Measurements from ENCODE around the gene ARL13B.
"Not testable (repeated sequence)": the region's sequence is repeated elsewhere in the genome, so short reads cannot be mapped to it uniquely, and the experiment has no call there.

Gene ARL13B

DNA sequence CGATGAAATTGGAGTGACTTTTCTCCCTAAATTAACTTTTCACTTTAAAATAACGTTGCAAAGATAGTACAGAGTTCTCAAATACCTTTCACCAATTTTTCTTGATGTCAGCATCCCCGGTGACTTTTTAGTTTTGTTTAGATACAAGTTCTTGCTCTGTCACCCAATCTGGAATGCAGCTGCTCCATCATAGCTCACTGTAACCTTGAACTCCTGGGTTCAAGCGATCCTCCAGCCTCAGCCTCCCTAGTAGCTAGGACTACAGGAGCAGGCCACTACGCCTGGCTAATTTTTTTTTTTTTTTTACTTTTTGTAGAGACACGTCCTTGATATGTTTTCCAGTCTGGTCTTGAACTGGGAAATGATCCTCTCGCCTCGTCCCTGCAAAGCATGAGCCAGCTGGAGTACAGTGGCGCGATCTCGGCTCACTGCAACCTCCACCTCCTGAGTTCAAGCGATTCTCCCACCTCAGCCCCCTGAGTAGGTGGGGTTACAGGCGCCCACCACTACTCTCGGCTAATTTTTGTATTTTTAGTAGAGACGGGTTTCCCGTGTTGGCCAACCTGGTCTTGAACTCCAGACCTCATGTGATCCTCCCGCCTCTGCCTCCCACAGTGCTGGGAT is 83.7 kb downstream of the ARL13B start:
- no peak for DNase-seq

DNA sequence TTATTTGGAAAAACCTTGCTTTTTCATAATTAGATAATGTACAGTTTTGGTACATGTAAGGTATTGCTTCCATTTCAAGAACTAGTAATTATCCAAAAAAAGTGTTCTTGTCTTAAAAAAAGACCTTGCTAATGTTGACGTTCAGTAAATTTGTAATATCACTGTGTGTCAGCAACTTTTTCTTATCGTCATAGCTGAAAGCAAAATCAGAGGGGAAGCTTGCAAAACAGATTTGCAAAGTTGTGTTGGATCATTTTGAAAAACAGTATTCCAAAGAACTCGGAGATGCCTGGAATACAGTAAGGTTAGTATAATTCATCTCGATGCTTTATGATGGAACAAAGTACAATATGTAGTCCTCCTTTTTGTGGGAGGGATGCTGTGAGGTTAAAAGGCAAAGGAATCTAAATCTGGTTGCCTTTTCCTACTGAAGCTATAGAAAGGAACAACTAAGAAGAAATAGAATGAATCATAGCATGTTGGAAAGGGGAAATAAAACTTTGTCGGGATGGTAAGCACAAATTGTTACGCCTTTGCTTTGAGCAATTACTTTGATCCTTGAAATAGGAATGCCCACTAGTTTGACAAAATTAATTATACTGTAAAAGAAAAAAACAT is 84.4 kb downstream of the ARL13B start:
- no peak for DNase-seq

DNA sequence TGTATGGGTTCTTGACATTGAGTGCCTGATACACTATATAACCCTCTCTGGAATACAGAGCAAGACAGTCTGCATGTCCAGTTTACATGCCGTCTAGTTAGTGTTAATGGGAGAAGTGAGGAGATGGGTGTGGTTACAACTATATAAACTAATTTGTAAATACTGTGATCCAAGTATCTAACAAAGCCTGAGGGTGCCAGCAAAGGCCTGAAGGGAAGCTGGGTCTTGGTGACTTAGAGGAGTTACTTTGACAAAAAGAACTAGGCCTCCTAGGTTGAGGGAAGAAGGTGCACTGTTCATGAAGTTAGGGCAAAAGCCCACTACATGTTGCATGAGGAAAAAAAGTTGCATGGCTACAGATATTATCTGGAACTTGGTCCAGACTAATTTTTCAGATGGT is 85.2 kb downstream of the ARL13B start:
- no peak for DNase-seq

DNA sequence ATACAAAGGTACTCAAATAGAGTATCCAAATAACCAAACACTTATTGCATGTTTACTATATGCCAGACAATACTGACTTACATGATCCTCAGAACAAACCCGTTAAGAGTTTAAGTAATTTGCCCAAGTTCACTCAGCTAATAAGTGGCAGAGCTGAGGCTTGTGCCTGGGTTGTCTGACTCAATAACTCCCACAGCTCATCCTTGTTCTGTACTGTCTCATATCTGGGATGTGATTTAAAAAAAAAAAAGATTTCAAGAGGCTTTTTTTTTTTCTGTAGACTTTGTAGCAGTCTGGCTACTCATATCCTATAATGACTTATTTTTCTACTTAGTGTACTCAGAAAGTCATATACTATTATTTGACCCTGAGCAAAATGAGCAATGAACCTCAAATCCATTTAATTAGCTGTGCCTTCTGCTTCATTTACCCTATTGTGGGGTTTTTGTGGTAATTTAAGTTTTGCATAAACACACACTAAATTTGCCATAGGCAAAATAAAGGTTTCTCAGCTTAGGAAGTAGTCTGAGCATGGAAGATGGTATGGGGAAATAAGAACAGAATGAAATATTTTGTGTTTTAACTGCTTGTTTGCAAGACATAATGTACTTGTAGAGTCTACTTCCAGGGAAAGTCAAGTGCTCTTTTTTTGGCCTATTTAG is 86.0 kb downstream of the ARL13B start:
- no peak for DNase-seq

DNA sequence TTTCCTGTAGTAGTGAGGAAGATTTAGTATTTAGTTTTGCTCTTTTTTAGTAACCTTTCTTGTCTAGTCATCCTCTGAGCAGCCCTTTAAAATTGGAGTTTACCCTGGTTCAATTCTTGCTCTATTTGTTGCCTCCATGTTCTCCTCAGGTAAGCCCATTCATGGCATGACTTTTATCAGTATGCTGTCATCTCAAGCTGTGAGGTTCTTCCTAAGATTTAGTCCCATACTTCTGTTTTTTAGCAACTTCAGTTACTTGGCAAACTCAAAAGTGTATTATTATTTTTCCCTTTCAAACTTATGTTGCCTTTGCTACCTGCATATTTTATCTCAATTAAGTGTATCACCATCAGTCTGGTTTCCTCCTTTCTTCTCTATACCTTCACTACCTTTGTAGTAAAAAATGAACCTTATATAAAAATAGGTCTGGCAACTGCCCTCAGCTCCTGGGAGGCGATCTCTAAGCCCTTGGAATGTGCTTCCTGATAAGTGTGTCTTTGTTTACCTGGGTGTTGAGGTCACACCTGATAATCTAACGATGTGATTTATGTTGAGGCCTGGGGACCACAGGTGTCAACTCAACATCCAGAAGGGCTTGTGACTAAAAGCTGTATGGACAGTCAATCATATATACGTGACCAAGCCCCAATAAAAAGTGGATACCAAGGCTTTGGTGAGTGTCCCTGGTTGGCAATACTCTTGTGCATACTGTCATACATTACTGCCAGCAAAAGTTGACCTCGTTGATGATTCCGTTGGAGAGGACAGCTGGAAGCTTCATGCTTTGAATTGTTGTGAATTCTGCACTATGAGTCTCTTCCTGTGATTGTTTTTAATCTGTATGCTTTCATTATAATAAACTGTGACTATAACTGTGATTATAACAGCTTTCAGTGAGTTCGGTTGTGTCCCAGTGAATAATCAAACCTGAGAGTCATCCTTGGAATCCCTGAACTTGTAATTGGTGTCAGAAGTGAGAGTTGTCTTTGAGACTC is 86.8 kb downstream of the ARL13B start:
- DNase-seq = no peak

DNA sequence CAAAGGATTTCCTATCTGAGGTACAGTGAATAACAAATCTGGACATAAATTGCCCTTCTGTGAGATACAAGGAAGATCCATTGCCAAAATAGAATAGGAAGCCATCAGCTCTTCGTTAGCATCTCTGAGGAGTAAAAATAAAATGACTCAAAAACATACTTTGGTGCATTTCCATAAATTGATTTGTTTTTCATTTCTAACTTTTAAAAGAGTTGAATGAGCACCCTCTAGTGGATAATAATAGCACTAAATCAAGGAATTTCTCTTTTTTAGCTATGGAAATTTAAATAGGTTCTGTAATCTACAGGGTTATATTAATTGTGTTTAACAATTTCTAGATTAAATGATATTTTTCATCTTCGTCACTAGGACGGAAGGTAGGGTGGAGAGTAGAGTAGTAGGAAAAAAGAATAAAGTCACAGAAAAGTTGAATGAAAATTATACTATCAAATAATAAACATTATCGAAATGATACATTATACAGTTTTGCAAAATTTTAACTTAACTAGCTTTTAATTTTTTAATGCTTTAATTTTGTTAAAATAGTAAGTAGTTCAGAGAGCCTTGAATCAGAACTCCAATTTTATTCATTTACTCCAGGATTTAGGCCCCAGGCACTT is 89.3 kb downstream of the ARL13B start:
- DNase-seq = no peak

DNA sequence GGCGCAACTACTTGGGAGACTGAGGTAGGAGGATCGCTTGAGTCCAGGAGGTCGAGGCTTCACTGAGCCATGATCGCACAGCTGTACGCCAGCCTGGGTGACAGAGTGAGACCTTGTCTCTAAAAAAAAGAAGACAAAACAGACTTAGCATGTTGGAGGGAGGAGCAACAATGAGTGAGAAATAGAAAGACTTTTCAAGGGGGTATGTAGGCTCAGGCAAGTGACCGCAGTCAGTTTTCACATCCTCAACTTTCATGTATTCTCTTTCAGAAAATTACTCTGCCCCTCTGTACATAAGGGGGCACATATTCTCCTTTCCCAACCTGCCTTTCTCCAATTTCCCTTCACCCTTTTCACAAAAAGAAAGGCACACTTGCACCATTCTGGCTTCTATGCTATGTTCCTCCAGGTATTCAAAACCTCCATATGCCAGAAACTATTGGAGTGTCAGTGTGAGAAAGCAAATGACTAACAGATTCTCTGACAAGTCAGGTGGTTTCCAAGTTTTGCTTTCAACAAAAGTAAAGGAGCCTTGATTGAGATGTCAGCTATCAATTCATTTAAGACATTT is 90.5 kb downstream of the ARL13B start:
- no peak for DNase-seq

DNA sequence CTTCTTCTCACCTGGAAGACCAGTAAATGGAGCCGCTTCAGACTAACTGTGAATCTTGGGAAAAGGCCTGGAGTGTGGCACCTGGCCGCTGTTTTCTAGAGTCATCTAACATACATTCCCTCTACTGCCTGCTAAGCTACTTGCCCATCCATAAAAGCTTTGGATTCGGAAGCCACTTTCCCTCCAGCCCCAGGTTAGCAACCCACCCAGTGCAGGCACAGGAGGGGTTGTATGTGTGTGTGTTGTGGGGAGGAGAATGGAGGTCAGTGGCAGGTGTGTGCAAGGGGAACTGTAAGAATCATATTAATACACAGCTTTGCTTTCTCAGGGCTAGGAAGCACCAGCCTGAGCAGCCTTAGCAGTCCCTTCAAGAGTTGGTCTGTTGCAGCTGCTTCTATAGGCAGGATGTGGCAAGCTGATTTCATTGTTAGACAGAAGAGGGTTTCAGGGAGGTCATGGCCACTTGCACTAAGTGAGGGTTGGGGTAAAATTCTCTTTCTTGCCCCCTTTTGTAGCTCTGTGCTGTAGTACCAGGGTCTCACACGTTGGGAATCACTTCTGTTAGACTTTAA is 91.8 kb downstream of the ARL13B start:
- no peak for DNase-seq

DNA sequence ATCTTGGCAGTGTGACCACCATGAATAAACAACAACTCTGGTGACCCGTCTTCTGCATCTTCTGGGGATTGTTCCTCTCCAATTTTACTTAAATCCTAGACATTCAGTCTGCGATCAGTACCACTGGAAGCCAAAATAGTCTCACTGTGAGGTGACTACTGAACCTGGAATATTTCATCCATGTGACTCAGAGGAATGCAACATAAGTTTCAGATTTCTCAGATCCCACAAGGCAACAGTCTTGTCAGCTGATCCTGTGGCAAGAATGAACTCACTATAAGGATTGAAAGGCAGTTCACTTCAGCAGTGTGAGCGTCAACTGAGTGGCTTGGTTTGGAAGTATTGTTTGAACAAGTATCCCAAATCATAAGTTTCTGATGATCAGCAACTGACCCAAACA is 96.1 kb downstream of the ARL13B start:
- no peak for DNase-seq

DNA sequence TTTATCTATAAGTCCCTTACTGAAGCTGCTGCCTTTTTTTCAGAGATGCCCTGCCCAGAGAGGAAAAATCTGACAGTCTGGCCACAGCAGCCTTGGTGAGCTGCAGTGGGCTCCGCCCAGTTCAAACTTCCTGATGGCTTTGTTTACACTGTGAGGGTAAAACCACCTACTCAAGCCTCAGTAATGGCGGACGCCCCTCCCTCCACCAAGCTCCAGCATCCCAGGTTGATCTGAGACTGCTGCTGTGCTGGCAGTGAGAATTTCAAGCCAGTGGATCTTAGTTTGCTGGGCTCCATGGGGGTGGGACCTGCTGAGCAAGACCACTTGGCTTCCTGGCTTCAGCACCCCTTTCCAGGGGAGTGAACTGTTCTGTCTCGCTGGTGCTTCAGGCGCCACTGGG is 100.6 kb downstream of the ARL13B start:
- not testable (repeated sequence) for DNase-seq

DNA sequence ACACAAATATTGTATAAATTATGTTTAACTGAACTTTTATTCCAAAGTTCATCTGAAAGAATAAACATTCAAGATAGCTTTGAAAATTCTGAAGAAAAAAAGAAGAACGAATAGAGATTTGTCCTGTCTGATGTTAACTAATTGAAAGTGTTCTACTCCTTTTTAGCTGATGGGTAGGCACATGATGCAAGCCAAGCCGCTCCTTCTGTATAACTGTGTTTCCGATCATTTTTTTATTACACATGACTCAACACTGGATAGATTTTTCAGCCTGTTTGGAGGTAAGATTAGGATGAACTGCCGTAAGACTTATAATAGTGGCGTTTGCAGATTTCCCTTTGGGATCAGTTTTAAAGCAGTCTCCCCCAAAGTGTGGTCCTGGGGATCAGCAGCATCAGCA is 101.9 kb downstream of the ARL13B start:
- DNase-seq = no peak

DNA sequence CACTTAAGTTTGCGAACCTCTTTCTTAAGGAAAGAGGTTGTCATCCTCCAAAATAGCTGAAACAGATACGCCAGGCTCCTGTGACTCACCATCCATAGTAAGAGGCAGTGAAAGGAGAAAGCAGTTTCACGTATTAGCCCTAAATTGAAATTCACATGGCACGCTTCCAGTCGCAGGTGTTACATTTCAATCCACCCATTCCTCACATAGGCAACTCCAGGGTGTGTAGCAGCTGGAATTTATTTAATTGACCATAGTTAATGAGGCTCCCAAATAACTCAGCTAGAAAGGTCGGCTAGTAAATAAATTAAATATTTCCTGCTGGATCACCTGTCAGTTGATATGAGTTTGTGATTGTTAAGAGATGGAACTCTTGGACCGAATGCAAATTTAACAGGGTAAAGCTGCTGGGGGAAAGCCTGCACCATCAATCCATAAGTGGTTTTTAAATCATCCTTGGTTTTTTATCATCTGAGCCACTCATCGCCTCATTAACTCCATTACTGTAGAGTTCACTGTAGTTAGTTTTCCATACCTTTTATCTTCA is 102.5 kb downstream of the ARL13B start:
- no peak for DNase-seq

DNA sequence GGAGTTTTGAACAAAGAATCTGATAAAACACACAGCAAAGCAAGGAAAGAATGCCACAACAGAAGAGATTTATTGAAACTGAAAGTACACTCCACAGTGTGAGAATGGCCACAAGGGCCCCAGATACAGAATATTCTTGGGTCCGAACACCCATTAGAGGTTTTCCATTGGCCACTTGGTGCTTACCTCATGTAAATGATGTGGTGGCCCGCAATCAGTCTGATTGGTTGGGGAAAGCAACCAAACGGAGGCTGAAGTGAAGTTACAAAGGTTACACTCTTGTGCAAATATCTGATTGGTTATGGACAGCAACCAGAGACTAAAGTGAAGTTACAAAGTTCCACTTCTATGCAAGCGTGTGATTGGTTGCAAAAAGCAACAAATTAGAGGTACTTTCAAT is 103.3 kb downstream of the ARL13B start:
- no peak for DNase-seq

DNA sequence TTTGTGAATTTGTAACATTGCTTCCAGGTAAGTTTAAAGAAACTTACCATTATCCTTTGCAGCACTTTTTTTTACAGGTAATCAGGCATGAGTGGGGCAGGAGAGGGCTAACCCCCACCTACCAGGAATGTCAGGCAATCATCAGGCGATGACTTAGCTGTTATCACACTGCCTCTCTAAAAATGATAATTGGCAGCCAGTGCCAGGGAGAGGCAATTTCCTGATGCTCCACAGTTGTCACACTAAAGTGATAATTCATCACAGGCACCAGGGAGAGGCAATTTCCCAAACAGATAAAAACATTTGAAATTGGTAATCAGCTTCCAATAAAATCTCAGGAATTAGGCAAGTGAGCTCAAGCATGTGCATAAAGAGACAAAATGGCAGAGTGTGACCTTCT is 109.2 kb downstream of the ARL13B start:
- DNase-seq = no peak

DNA sequence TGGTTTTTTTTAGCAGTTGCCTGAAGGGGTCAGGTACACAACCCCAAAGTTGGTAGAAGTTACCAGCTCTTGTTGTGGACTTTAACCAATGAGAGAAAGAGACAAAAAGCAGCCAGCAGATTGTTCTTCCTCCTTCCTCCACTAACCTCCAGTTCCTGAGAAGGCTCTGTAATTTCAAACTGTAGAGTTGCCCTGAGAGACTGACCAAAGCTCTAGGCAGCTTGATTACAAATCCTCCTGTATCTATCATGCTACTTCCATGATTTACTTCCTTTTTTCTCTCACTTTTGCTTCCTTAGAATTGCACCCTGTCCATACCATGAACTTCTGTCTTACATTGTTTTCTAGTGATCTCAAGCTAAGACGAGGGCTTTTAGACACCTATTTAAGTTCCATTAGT is 112.1 kb downstream of the ARL13B start:
- no peak for DNase-seq

DNA sequence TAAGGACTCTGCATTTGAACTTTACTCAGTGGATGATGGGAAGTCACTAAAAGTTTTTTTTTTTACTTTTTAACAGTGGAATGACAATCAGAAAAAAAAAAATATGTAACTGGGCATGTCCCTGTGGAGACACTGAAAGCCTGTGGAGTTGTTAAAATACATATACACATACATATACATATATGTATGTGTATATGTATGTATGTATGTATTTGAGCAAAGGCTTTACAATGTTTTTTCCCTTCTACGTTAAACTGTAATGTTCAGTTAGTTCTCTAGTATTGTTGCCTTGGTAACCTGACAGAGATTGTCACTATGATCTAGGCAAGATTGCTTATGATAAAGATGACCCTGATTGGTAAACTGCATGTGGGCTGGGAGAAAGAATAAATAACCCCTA is 113.2 kb downstream of the ARL13B start:
- no peak for DNase-seq

DNA sequence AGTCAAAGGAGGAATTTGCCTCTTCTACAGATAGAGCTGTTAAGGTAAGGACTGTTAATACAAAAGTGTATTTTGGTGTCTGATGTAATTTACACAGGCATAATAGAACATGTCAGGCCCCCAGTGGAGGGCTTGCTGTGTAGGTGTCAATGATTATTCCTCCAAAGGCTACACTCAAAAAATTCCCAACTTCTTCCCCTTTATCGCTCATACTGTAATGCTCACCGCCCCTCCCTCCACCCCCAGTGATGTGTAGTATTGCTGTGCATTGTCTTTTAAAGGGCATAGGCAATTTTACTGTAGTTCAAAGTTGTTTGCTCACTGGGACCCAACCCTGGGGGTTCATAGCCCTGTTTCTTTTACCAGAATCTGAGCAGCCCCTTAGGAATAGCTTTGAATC is 115.2 kb downstream of the ARL13B start:
- DNase-seq = no peak

DNA sequence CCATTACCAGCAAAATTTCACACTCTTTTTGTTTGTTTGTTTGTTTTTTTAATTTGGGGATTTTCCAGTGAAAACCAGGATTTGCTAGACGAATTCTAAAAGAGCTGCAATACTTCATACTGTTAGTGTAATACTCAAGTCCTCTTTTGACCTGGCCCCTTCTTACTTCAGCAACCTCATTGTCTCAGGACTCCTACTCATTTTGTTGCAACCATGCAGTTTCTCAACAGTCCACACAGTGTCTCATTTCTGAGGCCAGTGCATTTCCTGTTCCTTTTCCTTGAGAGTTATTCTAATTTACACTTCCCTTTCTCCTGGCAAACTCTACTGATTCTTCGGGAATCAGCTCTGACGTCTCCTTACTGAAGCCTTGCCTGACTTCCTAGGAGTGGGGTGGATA is 118.5 kb downstream of the ARL13B start:
- DNase-seq = no peak

DNA sequence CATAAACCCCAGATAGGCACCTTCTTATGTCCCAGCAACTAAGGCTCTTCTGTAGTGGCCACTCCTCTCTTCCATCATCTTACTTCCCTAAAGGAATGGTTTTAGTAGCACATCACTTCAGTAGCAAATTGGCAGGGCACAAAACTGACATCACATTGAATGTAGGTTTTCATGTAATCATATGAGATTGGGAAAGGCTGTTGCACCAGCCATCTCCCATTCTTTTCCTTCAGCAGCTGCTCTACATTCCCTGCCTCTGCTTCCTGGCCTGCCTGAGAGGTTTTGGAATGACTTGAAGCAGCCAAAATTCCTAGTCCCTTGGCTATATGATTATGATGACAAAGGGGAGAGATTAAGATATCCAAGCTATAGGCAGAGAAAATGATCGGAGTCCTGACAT is 119.4 kb downstream of the ARL13B start:
- no peak for DNase-seq

DNA sequence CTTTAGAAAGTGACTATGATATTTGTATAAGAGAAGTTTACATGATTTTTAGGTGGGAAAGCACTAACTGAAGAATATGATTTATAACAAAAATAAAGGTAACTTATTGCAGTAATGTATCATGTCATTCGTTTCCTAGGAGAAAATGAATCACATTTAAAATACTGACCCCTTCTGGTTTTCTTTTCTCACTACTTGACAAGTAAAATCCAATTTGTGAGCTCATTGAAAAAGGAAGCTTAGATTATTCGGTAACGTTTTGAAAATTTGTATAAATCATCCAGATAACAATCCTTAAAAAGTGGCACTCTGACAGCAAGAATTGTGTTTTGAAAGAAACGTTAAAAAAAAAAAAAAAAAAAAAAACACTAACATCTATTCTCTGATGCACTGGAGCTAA is 121.9 kb downstream of the ARL13B start:
- DNase-seq = no peak

All from stimulated activated CD4-positive, alpha-beta T cell treated with anti-CD3 and anti-CD28 coated beads, Interleukin-2, amount 100 ng/mL, for 48 hours (primary cell).